HCT116 (cell line): ENCODE measurements around the gene TOP1.

ENCODE experiments used
- CTCF ChIP-seq, 3 experiments: fragments of 200-600 bp in 1 of 3; sonication (generic) in 1 of 3; IDR thresholded peaks in 2 of 3; conservative IDR thresholded peaks in 1 of 3; 2 replicates each; pipeline ENCODE4 v1.5.1; 2012 to 2017; ENCODE audit warnings: low read depth in 2 of 3, low read length in 2 of 3, antibody characterized with exemption in 1 of 3, borderline replicate concordance in 1 of 3, control low read depth in 1 of 3, mild to moderate bottlenecking in 1 of 3, mixed read lengths in 1 of 3, mixed run types in 1 of 3, moderate library complexity in 1 of 3; ENCODE audit not compliant: insufficient read depth in 1 of 3
- EZH2 ChIP-seq: fragments of 200-600 bp; sonication (generic); IDR thresholded peaks from 2 replicates; pipeline ENCODE4 v1.6.1; 2017; ENCODE audit warnings: antibody characterized with exemption, mixed run types
- EZH2phosphoT487 ChIP-seq: fragments of 200-600 bp; IDR thresholded peaks from 2 replicates; pipeline ENCODE4 v1.6.1; 2018; ENCODE audit warnings: antibody characterized with exemption, borderline replicate concordance
- FOSL1 ChIP-seq: IDR thresholded peaks from 2 replicates; pipeline ENCODE4 v1.6.1; 2012; ENCODE audit warnings: low read depth
- POLR2A ChIP-seq: IDR thresholded peaks from 2 replicates; pipeline ENCODE4 v1.7.0; 2011; ENCODE audit warnings: borderline replicate concordance; ENCODE audit not compliant: insufficient read depth, insufficient read length; ENCODE audit errors: extremely low read depth
- POLR2AphosphoS5 ChIP-seq: IDR thresholded peaks from 2 replicates; pipeline ENCODE4 v1.6.1; 2011; ENCODE audit warnings: mild to moderate bottlenecking, low read depth, low read length, moderate library complexity
- RAD21 ChIP-seq: IDR thresholded peaks from 2 replicates; pipeline ENCODE4 v1.6.1; 2012; ENCODE audit warnings: low read depth, mild to moderate bottlenecking
- TCF7L2 ChIP-seq: IDR thresholded peaks from 2 replicates; pipeline ENCODE4 v1.7.0; 2011; ENCODE audit warnings: borderline replicate concordance, inconsistent platforms; ENCODE audit not compliant: insufficient read depth, insufficient read length; ENCODE audit errors: extremely low read depth
- ZFX ChIP-seq: fragments of 450-650 bp; IDR thresholded peaks from 2 replicates; pipeline ENCODE4 v1.6.1; 2017
- ZNF274 ChIP-seq: fragments of 200-500 bp; sonication (Bioruptor generic); IDR thresholded peaks from 2 replicates; pipeline ENCODE4 v1.6.1; 2014; ENCODE audit warnings: mild to moderate bottlenecking, low read depth, low read length, inconsistent platforms
- TF ChIP-seq, protein P1 (sequence below): IDR thresholded peaks from 2 replicates; pipeline ENCODE4 v1.6.1; 2012; ENCODE audit warnings: low read depth
- TF ChIP-seq, protein P2 (sequence below): IDR thresholded peaks from 2 replicates; pipeline ENCODE4 v1.6.1; 2011; ENCODE audit warnings: mild to moderate bottlenecking, low read length, moderate library complexity; ENCODE audit not compliant: insufficient replicate concordance; ENCODE audit errors: extremely low read depth

GRCh38 chr20:41076776-41077175, 48.2 kb downstream of the TOP1 start:
- no peak for TF ChIP-seq CTCF (IDR thresholded peaks at IDR 0.05 in 2 of 3, conservative IDR thresholded peaks at IDR 0.05 in 1 of 3; ENCODE audit: borderline replicate concordance in 1 of 3, insufficient read depth in 1 of 3, low read depth in 2 of 3, low read length in 2 of 3)
- TF ChIP-seq POLR2A, result no peak
- TF ChIP-seq EZH2, result no peak
- no peak for TF ChIP-seq POLR2AphosphoS5
- TF ChIP-seq TCF7L2, result no peak
- TF ChIP-seq FOSL1, result no peak
- no peak for TF ChIP-seq RAD21
- no peak for TF ChIP-seq ZFX
- no peak for TF ChIP-seq EZH2phosphoT487
- TF ChIP-seq, protein P1, sequence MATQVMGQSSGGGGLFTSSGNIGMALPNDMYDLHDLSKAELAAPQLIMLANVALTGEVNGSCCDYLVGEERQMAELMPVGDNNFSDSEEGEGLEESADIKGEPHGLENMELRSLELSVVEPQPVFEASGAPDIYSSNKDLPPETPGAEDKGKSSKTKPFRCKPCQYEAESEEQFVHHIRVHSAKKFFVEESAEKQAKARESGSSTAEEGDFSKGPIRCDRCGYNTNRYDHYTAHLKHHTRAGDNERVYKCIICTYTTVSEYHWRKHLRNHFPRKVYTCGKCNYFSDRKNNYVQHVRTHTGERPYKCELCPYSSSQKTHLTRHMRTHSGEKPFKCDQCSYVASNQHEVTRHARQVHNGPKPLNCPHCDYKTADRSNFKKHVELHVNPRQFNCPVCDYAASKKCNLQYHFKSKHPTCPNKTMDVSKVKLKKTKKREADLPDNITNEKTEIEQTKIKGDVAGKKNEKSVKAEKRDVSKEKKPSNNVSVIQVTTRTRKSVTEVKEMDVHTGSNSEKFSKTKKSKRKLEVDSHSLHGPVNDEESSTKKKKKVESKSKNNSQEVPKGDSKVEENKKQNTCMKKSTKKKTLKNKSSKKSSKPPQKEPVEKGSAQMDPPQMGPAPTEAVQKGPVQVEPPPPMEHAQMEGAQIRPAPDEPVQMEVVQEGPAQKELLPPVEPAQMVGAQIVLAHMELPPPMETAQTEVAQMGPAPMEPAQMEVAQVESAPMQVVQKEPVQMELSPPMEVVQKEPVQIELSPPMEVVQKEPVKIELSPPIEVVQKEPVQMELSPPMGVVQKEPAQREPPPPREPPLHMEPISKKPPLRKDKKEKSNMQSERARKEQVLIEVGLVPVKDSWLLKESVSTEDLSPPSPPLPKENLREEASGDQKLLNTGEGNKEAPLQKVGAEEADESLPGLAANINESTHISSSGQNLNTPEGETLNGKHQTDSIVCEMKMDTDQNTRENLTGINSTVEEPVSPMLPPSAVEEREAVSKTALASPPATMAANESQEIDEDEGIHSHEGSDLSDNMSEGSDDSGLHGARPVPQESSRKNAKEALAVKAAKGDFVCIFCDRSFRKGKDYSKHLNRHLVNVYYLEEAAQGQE, result no peak
- no peak for TF ChIP-seq ZNF274
- TF ChIP-seq, protein P2, sequence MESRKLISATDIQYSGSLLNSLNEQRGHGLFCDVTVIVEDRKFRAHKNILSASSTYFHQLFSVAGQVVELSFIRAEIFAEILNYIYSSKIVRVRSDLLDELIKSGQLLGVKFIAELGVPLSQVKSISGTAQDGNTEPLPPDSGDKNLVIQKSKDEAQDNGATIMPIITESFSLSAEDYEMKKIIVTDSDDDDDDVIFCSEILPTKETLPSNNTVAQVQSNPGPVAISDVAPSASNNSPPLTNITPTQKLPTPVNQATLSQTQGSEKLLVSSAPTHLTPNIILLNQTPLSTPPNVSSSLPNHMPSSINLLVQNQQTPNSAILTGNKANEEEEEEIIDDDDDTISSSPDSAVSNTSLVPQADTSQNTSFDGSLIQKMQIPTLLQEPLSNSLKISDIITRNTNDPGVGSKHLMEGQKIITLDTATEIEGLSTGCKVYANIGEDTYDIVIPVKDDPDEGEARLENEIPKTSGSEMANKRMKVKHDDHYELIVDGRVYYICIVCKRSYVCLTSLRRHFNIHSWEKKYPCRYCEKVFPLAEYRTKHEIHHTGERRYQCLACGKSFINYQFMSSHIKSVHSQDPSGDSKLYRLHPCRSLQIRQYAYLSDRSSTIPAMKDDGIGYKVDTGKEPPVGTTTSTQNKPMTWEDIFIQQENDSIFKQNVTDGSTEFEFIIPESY, result no peak
